Activated CD4-positive, alpha-beta T cell treated with anti-CD3 and anti-CD28 coated beads, Interleukin-2, Interleukin-6, amounts not matched to agents 100 ng/mL and 50 ng/mL, durations not matched to agents 16 hours and 8 hours (primary cell): ENCODE measurements around the gene C2CD4D.

ENCODE experiments used
- DNase-seq: peaks from one replicate; pipeline ENCODE4 v3.0.0-alpha.2; 2020

The C2CD4D gene

DNA sequence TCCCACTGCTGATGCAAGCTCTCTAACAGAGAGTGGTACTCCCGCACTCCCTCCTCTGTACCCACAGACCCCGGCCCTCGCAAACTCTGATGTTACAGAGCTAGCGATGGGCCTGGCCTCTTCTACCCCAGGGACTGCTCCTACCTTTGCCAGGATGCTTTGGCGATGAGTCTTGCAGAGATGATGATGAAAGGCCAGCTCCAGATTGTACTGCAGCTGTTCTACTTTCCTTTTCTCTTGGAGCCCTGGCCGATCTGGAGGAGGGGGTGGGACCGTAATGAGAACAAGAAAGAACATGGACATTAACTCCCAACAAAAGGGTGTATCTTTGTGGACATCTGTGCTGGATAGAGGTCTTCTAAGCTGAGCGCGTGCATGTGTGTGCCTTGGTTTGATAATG, 28.4 kb downstream of the C2CD4D start:
- DNase-seq, result no peak

DNA sequence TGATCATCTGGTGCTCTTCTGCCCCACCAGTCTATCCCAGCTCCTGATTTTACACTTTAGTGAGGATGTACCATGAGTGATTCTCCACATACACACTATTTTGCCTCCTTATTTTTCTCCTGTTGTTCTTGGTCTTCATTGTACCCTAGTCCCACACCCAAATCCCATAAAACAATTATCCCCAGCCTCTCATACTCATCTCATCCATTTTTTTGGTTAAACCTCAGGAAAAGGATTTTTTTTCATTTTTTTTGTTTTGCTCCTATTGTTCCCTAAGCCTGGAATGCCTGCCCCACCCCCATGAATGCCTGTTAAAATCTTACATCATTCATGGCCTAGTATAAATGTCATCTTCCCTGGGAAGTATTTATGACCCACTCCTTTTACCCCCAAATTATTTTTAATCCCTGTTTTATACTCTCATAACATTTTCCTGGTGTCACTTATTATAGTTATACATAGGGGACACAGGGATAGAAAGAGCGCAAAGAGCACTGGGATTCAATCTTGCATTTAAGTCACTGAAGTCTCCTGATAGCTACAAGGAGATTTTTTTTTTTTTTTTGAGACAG, 29.5 kb downstream of the C2CD4D start:
- DNase-seq, result no peak

DNA sequence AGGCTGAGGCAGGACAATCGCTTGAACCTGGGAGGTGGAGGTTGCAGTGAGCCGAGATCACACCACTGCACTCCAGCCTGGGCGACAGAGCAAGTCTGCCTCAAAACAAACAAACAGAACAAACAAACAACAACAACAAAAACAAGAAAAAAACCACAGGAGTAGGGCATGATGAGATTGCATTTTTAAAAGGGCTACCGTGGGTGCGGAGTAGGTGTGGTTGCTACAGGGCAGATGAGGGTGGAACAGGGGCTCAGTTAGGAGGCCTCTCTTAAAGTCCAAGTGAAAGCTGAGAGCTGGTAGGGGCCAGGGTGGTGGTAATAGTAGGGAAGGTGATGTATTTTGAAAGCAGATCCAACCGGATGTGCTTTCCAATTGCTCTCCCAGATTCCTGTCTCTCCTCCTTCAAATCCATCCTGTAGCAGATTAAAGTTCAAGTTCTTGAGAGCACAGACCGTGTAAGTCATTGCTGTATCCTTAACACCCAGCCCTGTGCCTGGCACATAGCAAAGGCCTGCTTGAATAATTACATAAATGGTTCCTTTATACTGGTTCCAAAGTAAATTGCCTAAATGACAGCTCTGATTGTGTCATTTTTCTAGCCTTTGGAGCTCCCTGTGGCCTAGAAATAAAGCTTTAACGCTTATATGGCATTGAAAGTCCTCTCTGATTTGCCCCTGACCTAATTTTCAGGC, 30.2 kb downstream of the C2CD4D start:
- no peak for DNase-seq

GRCh38 chr1:151807766-151808165, 31.9 kb downstream of the C2CD4D start:
- no peak for DNase-seq

GRCh38 chr1:151807131-151807530, 32.5 kb downstream of the C2CD4D start:
- no peak for DNase-seq

- DNase-seq, result no peak
Measured at GRCh38 chr1:151806170-151806569, 33.5 kb downstream of the C2CD4D start.

GRCh38 chr1:151805066-151805820, 34.4 kb downstream of the C2CD4D start, which contains the start of gene LINGO4:
Gene LINGO4 (minus strand): TSS chr1:151805419. CDS start chr1:151802704, 2,715 bp downstream.
- DNase-seq, result no peak

DNA sequence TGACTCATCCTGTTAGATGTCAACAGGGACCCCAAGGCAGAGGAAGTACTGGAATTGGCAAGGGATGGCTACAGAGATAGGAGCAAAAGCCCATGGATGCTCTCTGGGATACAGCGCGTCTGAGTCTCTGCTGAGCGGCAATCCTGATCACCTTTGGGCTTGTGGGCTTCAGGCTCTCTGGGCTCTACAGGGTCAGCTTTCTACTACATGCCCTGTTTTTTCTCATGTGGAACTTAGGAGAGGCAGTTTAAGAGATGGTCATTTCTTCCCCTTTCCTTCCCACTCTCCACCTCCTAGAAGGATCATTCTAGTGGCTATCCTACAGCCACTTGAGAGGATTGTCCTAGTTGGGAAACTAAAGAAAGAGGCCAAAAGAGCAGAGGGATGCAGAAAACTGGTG, 35.7 kb downstream of the C2CD4D start:
- DNase-seq, result no peak

DNA sequence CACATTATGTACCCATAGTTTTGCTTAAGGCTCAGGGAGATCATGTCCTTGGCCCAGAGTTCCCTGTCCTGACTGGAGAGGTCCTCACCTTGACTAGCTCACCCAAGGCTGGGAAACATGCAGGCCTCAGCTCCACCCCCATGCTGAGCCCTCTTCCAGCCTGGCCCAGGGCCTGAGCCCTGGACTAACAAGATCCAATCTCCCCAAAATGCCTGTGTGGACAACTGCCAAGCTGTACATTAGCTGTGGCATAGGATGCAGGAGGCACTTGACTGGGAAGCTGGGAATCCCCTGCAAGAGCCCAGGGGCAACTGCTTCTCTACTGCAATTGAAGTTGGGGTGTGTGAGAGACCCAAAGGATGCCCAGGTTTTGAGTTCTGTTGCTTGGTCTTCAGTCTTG, 36.5 kb downstream of the C2CD4D start:
- no peak for DNase-seq

GRCh38 chr1:151802372-151802771, 37.2 kb downstream of the C2CD4D start:
- DNase-seq, result no peak

GRCh38 chr1:151801846-151802245, 37.8 kb downstream of the C2CD4D start:
- no peak for DNase-seq

GRCh38 chr1:151801310-151801820, 38.3 kb downstream of the C2CD4D start:
- no peak for DNase-seq

- DNase-seq, result no peak
Measured at GRCh38 chr1:151800830-151801229, 38.8 kb downstream of the C2CD4D start.

GRCh38 chr1:151799179-151800022, 40.2 kb downstream of the C2CD4D start:
- DNase-seq, result no peak

GRCh38 chr1:151798571-151798970, 41.0 kb downstream of the C2CD4D start:
- no peak for DNase-seq

- peak; percentile 15 for DNase-seq
Measured at GRCh38 chr1:151790940-151791651, 48.5 kb downstream of the C2CD4D start.

DNA sequence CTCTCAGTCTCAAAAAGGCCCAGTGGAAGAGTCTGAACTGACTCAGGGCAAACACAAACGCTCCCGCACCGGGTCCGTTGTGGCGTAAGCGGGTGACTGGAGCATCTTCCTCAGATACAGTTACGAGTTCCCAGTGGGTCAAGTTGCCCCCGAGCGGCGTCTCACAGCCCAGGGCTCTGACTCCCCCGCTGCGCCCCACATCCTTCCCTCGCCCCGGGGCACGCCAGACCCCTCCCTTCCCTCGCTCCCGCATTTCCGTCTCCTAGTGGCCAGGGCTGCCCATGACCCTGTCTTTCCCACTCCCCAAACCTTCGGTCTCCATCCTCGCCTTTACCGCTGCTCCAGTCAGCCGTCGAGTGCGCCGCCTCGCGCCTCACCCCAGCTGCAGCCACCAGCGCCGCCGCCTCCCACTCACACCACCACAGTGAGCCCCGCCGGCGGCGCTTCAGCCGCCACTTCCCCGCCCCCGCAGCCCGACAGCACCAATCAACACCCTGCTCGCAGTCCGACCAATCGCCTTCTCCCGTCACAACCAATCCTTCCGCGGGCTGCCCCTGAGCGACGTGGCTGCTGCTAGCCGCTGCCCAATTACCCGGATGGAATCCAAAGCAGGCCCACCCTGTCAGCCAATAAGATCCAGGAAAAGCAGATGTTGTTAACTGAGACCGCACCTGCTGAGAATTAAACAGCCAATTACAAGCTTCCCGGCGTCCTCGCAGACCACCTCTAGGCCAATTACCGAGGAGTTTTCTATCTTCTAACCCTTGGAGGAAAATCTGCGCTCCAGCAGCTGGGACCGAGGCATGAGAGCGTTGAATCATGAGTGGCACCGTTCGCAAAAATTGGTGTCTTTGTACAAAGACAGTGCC, 49.3 kb downstream of the C2CD4D start, which contains the start of gene TDRKH:
Gene TDRKH, minus strand, starts transcription at position 430 of the 869 bp plus-strand sequence. CDS start 7,478 bp downstream, outside the sequence.
- peak; percentile 99 for DNase-seq
